ENCODE data around the gene CD6. TPM values are rescaled to one million over a fixed set of nuclear protein-coding genes. Genes with fewer than 3 reads are reported as not detected.

The CD6 gene
- total RNA-seq, 1 experiment from 2014 or later, result not detected

GRCh38 chr11:61018059-61018458, 46.6 kb downstream of the CD6 start:
- H4K91ac ChIP-seq (ENCODE audit: insufficient read length, low read depth, low read length), result no peak overlapping the region
- H2AFZ ChIP-seq (ENCODE audit: low read length), result no peak overlapping the region
- H2BK15ac ChIP-seq (ENCODE audit: low read depth, low read length), result no peak overlapping the region
- H2AK5ac ChIP-seq (ENCODE audit: insufficient read length, low read length), result no peak overlapping the region
- H3K9me3 ChIP-seq (ENCODE audit: control insufficient read depth, low read depth, low read length), result no peaks in the 10 kb centered on the region
- no peak overlapping the region for H3K18ac ChIP-seq (ENCODE audit: insufficient read length, low read depth, low read length)
- no peak overlapping the region for H3K23ac ChIP-seq (ENCODE audit: insufficient read length, low read depth, low read length)
- no peak overlapping the region for H2BK20ac ChIP-seq (ENCODE audit: low read depth, low read length, poor library complexity, severe bottlenecking)
- H4K8ac ChIP-seq (replicated peaks; ENCODE audit: insufficient read length, low read depth, low read length), result no peak overlapping the region
- no peaks in the 10 kb centered on the region for H3K36me3 Mint-ChIP-seq (ENCODE audit: insufficient read depth in 1 of 3, low read depth in 3 of 3)
- no peak overlapping the region for H3K9ac ChIP-seq (ENCODE audit: extremely low read depth, insufficient read length, low read length)
- peaks cover 12 to 19% of the 10 kb centered on the region in 2 experiments for H3K4me1 Mint-ChIP-seq
- WGBS (ENCODE audit: extremely low coverage, insufficient read length, low lambda C conversion rate), result no CpG with 5 or more reads among the region's 7 CpGs
- no peak overlapping the region for H3K4me2 ChIP-seq (ENCODE audit: insufficient read depth, insufficient read length, low read length)
- no peak overlapping the region for H3K27ac Mint-ChIP-seq
- no peak overlapping the region for H2BK12ac ChIP-seq (ENCODE audit: insufficient read length, low read depth, low read length)
- peaks cover 98% of the 10 kb centered on the region for H3K27me3 Mint-ChIP-seq (ENCODE audit: low read depth)
- no peak overlapping the region for H3K14ac ChIP-seq (ENCODE audit: insufficient read depth, low read length)
- H3T11ph ChIP-seq (ENCODE audit: low read length), result no peak overlapping the region
- no peak overlapping the region for H2BK5ac ChIP-seq (ENCODE audit: insufficient read length, low read length)
- H3K56ac ChIP-seq (ENCODE audit: insufficient read length, low read depth, low read length), result no peak overlapping the region
- no peak overlapping the region for H3K27ac ChIP-seq (ENCODE audit: insufficient read length, low read depth, low read length)
- H3K9me3 Mint-ChIP-seq, result no peaks in the 10 kb centered on the region; a peak in 1 of 5 replicates
- peaks cover 3% of the 10 kb centered on the region for H3K23me2 ChIP-seq (ENCODE audit: insufficient read length, low read depth, low read length, poor library complexity, severe bottlenecking)
- no peak overlapping the region for H3K4ac ChIP-seq (ENCODE audit: low read depth, low read length)
- no peak overlapping the region for H4K5ac ChIP-seq (ENCODE audit: insufficient read length, low read depth, low read length)
- no peaks in the 10 kb centered on the region for H4K20me1 ChIP-seq (ENCODE audit: control insufficient read depth, insufficient read depth, insufficient read length)
- peaks cover 3% of the 10 kb centered on the region; the same call in 1 of the 2 replicates for H3K27me3 ChIP-seq (ENCODE audit: insufficient read depth, low read length)
- no peaks in the 10 kb centered on the region for H3K79me2 ChIP-seq (ENCODE audit: insufficient read depth, low read length)
- H3K4me1 ChIP-seq (ENCODE audit: insufficient read depth, low read length), result no peaks in the 10 kb centered on the region; the same call in 1 of the 2 replicates
- no peak for DNase-seq
- no peak overlapping the region for H3K4me3 Mint-ChIP-seq
- TF ChIP-seq, protein P1, sequence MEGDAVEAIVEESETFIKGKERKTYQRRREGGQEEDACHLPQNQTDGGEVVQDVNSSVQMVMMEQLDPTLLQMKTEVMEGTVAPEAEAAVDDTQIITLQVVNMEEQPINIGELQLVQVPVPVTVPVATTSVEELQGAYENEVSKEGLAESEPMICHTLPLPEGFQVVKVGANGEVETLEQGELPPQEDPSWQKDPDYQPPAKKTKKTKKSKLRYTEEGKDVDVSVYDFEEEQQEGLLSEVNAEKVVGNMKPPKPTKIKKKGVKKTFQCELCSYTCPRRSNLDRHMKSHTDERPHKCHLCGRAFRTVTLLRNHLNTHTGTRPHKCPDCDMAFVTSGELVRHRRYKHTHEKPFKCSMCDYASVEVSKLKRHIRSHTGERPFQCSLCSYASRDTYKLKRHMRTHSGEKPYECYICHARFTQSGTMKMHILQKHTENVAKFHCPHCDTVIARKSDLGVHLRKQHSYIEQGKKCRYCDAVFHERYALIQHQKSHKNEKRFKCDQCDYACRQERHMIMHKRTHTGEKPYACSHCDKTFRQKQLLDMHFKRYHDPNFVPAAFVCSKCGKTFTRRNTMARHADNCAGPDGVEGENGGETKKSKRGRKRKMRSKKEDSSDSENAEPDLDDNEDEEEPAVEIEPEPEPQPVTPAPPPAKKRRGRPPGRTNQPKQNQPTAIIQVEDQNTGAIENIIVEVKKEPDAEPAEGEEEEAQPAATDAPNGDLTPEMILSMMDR (conservative IDR thresholded peaks at IDR 0.05), result no peak
- H2BK120ac ChIP-seq (ENCODE audit: low read depth, low read length, poor library complexity, severe bottlenecking), result no peak overlapping the region
- H3K79me1 ChIP-seq (ENCODE audit: insufficient read depth, low read depth, low read length, poor library complexity, severe bottlenecking), result no peaks in the 10 kb centered on the region

All from H9 (cell line).